ENCODE results near the gene DIP2A. TPM values are rescaled to one million over a fixed set of nuclear protein-coding genes. Genes with fewer than 3 reads are reported as not detected.

The DIP2A gene
- polyA plus RNA-seq, 1 donor from 2014 or later = 45.0 TPM

- TF ChIP-seq CTCF (IDR thresholded peaks at IDR 0.05; ENCODE audit: poor library complexity, severe bottlenecking) (no peak), EZH2 (IDR thresholded peaks at IDR 0.05; ENCODE audit: borderline replicate concordance, insufficient read depth, low read length, poor library complexity, severe bottlenecking) (no peak), TAF1 (IDR thresholded peaks at IDR 0.05; ENCODE audit: low read depth) (no peak), RAD21 (conservative IDR thresholded peaks at IDR 0.05) (no peak), MXI1 (conservative IDR thresholded peaks at IDR 0.05; ENCODE audit: poor library complexity, severe bottlenecking) (no peak), EP300 (conservative IDR thresholded peaks at IDR 0.05; ENCODE audit: poor library complexity, severe bottlenecking) (no peak), REST (IDR thresholded peaks at IDR 0.05; ENCODE audit: borderline replicate concordance) (no peak), SMC3 (conservative IDR thresholded peaks at IDR 0.05; ENCODE audit: poor library complexity) (no peak), POLR2AphosphoS5 (IDR thresholded peaks at IDR 0.05) (no peak)
- no peak overlapping the region for H3K4me2 ChIP-seq (ENCODE audit: low read length)
- H3K9me3 ChIP-seq (ENCODE audit: low read length) = no peaks in the 10 kb centered on the region
- no peak overlapping the region for H3K27ac ChIP-seq (ENCODE audit: low read length)
- H4K20me1 ChIP-seq (ENCODE audit: insufficient read depth) = no peaks in the 10 kb centered on the region
- no peaks in the 10 kb centered on the region for H3K9me2 ChIP-seq (ENCODE audit: insufficient read depth, low read length)
- H3K36me3 ChIP-seq (ENCODE audit: insufficient read depth, low read length) = peaks cover 8% of the 10 kb centered on the region
- H3K4me3 ChIP-seq (ENCODE audit: low read length) = no peak overlapping the region
- H2AFZ ChIP-seq (ENCODE audit: low read depth, low read length) = no peak overlapping the region
- no peaks in the 10 kb centered on the region for H3K27me3 ChIP-seq (ENCODE audit: insufficient read depth, low read depth, low read length)
- no peaks in the 10 kb centered on the region for H3K79me2 ChIP-seq (replicated peaks; ENCODE audit: insufficient read depth, low read length)
- H3F3A ChIP-seq (ENCODE audit: insufficient read depth, low read length, poor library complexity, severe bottlenecking) = no peaks in the 10 kb centered on the region
- no peak overlapping the region for H3K9ac ChIP-seq (ENCODE audit: low read length)
Measured at GRCh38 chr21:46493828-46494227, 35.1 kb downstream of the DIP2A start.

GRCh38 chr21:46498335-46499050 is 39.8 kb downstream of the DIP2A start:
- H3K9ac ChIP-seq (ENCODE audit: low read length) = no peak overlapping the region
- no peak for TF ChIP-seq REST (IDR thresholded peaks at IDR 0.05; ENCODE audit: borderline replicate concordance)
- TF ChIP-seq SMC3 (conservative IDR thresholded peaks at IDR 0.05; ENCODE audit: poor library complexity) = no peak
- TF ChIP-seq EZH2 (IDR thresholded peaks at IDR 0.05; ENCODE audit: borderline replicate concordance, insufficient read depth, low read length, poor library complexity, severe bottlenecking) = no peak
- no peak for TF ChIP-seq POLR2AphosphoS5 (IDR thresholded peaks at IDR 0.05)
- no peak for TF ChIP-seq RAD21 (conservative IDR thresholded peaks at IDR 0.05)
- no peak for TF ChIP-seq TAF1 (IDR thresholded peaks at IDR 0.05; ENCODE audit: low read depth)
- TF ChIP-seq MXI1 (conservative IDR thresholded peaks at IDR 0.05; ENCODE audit: poor library complexity, severe bottlenecking) = no peak
- TF ChIP-seq CTCF (IDR thresholded peaks at IDR 0.05; ENCODE audit: poor library complexity, severe bottlenecking) = no peak
- TF ChIP-seq EP300 (conservative IDR thresholded peaks at IDR 0.05; ENCODE audit: poor library complexity, severe bottlenecking) = no peak

More at GRCh38 chr21:46498335-46499050, 39.8 kb downstream of the DIP2A start:
- H3K4me3 ChIP-seq (ENCODE audit: low read length) = no peak overlapping the region
- H3K79me2 ChIP-seq (replicated peaks; ENCODE audit: insufficient read depth, low read length) = no peaks in the 10 kb centered on the region
- H3K27ac ChIP-seq (ENCODE audit: low read length) = no peak overlapping the region
- no peak overlapping the region for H3K4me2 ChIP-seq (ENCODE audit: low read length)
- H4K20me1 ChIP-seq (ENCODE audit: insufficient read depth) = no peaks in the 10 kb centered on the region
- no peaks in the 10 kb centered on the region for H3F3A ChIP-seq (ENCODE audit: insufficient read depth, low read length, poor library complexity, severe bottlenecking)
- no peaks in the 10 kb centered on the region for H3K9me3 ChIP-seq (ENCODE audit: low read length)
- H3K36me3 ChIP-seq (ENCODE audit: insufficient read depth, low read length) = no peaks in the 10 kb centered on the region
- H3K9me2 ChIP-seq (ENCODE audit: insufficient read depth, low read length) = no peaks in the 10 kb centered on the region
- H2AFZ ChIP-seq (ENCODE audit: low read depth, low read length) = no peak overlapping the region
- no peaks in the 10 kb centered on the region for H3K27me3 ChIP-seq (ENCODE audit: insufficient read depth, low read depth, low read length)
